Measurements from ENCODE around the gene FGFR2. TPM values are rescaled to one million over a fixed set of nuclear protein-coding genes. Genes with fewer than 3 reads are reported as not detected.
A peak's percentile ranks its signal among the peaks of the same experiment; 100 is the strongest.
"Not testable (repeated sequence)": the region's sequence is repeated elsewhere in the genome, so short reads cannot be mapped to it uniquely, and the experiment has no call there.

FGFR2 gene
- total and polyA plus RNA-seq, 9 donors: 0.42 to 18.2 (median 1.9) TPM

DNA sequence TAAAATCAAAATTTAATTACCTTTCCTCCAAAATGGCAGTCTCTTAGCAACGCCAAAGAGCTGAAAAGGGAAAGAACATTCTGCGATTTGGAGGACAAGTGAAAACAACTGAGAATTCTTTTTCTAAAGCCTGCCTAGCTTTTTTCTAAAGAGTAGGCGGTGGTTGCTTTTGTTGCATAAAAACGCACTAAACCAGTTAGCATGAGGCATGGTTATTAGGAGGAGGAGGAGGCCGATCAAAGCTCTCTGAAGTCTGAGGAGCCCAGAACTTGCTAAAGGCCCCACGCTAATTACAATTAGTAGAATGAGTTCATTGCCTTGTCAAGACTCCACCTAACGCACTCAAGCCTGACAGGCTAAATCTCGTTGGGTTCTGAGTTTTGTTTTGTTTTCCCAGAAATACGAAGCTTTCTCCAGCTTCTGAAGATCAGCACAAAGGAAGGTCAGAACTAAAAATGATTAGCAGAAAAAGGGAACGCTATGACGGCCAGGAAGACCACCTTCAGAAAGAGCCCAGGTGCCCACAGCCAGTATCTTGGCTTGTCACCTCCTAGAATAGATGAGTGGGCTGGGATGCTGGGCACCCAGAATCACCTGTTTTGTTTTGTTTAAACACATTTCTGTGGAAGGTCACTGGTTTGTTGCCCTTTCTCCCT is 72.0 kb downstream of the FGFR2 start:
- Histone ChIP-seq H3K27me3 (ENCODE audit: control insufficient read depth, insufficient read depth, low read length) (peaks cover 49% of the 10 kb centered on the region), H3K27ac (ENCODE audit: low read length) (no peak overlapping the region), H3K9me3 (replicated peaks; ENCODE audit: control insufficient read depth, low read depth, low read length) (no peaks in the 10 kb centered on the region), H3K36me3 (ENCODE audit: control insufficient read depth, insufficient read depth, low read length) (no peaks in the 10 kb centered on the region), H3K4me1 (ENCODE audit: control insufficient read depth, insufficient read depth, low read length) (peaks cover 10% of the 10 kb centered on the region), H3K4me3 (ENCODE audit: low read length) (no peak overlapping the region)
- WGBS (ENCODE audit: insufficient coverage): 79% methylated on average over 10 of the region's 11 CpGs
- DNase-seq: no peak

DNA sequence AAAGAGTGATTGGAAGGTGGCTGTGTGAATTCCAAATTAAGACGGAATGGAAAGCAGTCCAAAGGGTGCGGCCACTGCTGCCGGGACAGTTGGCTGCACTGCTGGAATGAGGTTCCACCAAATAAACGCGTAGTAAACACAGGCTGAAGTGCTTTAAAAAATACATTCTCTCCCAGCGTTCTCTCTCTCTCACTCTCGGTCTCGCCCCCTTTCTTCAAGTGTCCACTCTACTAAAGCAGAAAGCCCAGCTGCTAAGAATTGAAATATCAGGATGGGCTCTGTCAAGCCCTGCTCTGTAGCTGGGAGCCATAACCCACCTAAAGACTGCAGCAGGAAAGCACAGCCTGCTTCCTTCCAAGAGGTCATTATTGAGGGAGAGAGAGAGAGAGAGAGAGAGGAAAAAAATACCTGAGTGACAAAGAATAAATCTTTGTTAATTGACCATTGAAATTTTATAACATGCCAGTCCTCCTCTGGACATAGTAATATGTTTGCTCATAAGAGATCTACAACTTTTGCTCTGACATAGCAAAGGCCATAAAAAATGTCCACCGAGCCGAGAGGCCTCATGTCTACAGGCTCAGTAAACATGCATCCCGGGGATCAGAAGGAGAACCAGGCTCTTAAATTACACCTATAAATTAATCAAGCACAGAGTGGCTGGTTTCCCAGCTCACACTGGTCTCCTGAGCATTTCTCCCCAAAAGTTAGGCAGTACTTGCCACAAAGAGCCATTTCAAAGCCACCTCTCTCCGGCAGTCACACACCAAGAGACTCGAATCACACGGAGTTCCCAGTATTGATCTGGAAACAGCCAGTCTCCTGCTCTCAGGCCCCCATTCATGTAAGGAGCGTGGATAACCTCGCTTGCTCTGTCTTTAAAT is 72.8 kb downstream of the FGFR2 start:
- DNase-seq: peak; percentile 82
- 22% methylated on average over 6 of the region's 16 CpGs for WGBS (ENCODE audit: insufficient coverage)
- Histone ChIP-seq H3K27ac (ENCODE audit: low read length) (no peak overlapping the region), H3K27me3 (ENCODE audit: control insufficient read depth, insufficient read depth, low read length) (peaks cover 46% of the 10 kb centered on the region), H3K4me1 (ENCODE audit: control insufficient read depth, insufficient read depth, low read length) (peaks cover 10% of the 10 kb centered on the region), H3K9me3 (replicated peaks; ENCODE audit: control insufficient read depth, low read depth, low read length) (no peaks in the 10 kb centered on the region), H3K36me3 (ENCODE audit: control insufficient read depth, insufficient read depth, low read length) (no peaks in the 10 kb centered on the region), H3K4me3 (ENCODE audit: low read length) (no peak overlapping the region)

DNA sequence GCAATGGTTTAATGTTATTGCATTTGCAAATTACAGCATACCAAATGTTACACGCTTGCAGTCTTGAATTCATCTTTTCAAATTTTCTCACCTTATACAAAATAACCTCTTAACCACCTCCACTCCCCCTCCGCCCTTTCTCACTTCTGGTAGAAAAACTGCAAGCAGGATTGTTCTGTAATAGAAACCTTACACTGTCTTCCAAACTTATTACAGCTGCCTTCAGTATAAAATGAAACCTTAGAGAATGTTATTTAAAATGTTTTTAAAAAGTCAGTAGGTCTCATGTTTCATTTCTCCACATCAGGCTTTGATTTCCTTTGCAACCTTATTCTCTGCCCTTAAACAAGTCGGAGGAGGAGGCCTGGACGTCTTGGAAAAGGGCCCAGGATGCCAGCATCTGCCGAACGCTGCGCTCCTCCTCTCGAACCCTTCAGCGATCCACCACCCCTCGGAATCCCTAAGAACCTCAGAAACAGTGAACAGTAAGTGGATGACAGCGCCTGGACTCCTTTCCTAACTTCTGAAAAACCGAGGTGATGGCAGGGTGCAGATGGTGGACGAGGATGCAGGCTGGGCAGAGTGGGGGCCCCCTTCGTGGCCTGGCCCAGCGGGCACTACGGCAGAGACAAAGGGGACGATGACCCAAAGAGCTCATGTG is 74.0 kb downstream of the FGFR2 start:
- WGBS (ENCODE audit: insufficient coverage): 35% methylated on average over 8 of the region's 17 CpGs
- Histone ChIP-seq H3K27ac (ENCODE audit: low read length) (no peak overlapping the region), H3K9me3 (replicated peaks; ENCODE audit: control insufficient read depth, low read depth, low read length) (no peaks in the 10 kb centered on the region), H3K27me3 (ENCODE audit: control insufficient read depth, insufficient read depth, low read length) (peaks cover 49% of the 10 kb centered on the region), H3K4me3 (ENCODE audit: low read length) (no peak overlapping the region), H3K36me3 (ENCODE audit: control insufficient read depth, insufficient read depth, low read length) (no peaks in the 10 kb centered on the region), H3K4me1 (ENCODE audit: control insufficient read depth, insufficient read depth, low read length) (peaks cover 10% of the 10 kb centered on the region)
- DNase-seq: peak; percentile 18

- peaks cover 10% of the 10 kb centered on the region for H3K4me1 ChIP-seq (ENCODE audit: control insufficient read depth, insufficient read depth, low read length)
- DNase-seq: peak; percentile 30
- H3K9me3 ChIP-seq (replicated peaks; ENCODE audit: control insufficient read depth, low read depth, low read length): no peaks in the 10 kb centered on the region
- no peaks in the 10 kb centered on the region for H3K36me3 ChIP-seq (ENCODE audit: control insufficient read depth, insufficient read depth, low read length)
- peaks cover 45% of the 10 kb centered on the region for H3K27me3 ChIP-seq (ENCODE audit: control insufficient read depth, insufficient read depth, low read length)
- WGBS (ENCODE audit: insufficient coverage): no CpG with 5 or more reads among the region's 1 CpG
- no peak overlapping the region for H3K27ac ChIP-seq (ENCODE audit: low read length)
- no peak overlapping the region for H3K4me3 ChIP-seq (ENCODE audit: low read length)
These were observed 75.4 kb downstream of the FGFR2 start for GRCh38 chr10:121522831-121523230.

DNA sequence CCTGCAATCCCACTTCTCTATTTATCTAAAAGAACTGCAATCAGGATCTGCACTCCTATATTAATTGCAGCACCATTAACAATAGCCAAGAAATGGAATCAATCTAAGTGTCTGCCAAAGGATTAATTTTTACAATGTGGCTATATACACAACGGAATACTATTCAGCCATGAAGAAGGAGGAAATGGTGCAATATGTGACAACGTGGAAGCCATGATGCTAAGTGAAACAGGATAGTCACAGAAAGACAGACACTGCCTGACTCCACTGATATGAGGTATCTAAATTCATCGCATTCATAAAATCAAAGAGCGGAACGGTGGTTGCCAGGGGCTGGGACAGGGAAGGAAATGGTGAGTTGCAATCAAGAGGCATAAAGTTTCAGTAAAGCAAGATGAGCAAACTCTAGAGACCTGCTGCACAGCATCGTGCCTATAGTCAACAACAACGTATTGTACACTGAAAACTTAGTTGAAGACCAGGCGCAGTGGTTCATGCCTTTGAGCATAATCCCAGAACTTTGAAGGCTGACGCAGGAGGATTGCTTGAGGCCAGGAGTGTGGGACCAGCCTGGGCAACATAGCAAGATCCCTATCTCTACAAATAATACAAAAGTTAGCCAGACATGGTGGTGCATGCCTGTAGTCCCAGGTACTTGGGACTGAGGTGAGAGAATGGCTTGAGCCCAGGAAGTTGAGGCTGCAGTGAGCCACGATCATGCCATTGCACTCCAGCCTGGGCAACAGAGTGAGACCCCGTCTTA is 76.3 kb downstream of the FGFR2 start:
- Histone ChIP-seq H3K27me3 (ENCODE audit: control insufficient read depth, insufficient read depth, low read length) (peaks cover 47% of the 10 kb centered on the region), H3K4me1 (ENCODE audit: control insufficient read depth, insufficient read depth, low read length) (peaks cover 10% of the 10 kb centered on the region), H3K4me3 (ENCODE audit: low read length) (no peak overlapping the region), H3K36me3 (ENCODE audit: control insufficient read depth, insufficient read depth, low read length) (no peaks in the 10 kb centered on the region), H3K27ac (ENCODE audit: low read length) (no peak overlapping the region), H3K9me3 (replicated peaks; ENCODE audit: control insufficient read depth, low read depth, low read length) (no peaks in the 10 kb centered on the region)
- no peak for DNase-seq
- WGBS (ENCODE audit: insufficient coverage): 94% methylated on average over 8 of the region's 11 CpGs

- H3K4me1 ChIP-seq (ENCODE audit: control insufficient read depth, insufficient read depth, low read length); DNase-seq; H3K4me3 ChIP-seq (ENCODE audit: low read length); H3K27ac ChIP-seq (ENCODE audit: low read length); H3K9me3 ChIP-seq (replicated peaks; ENCODE audit: control insufficient read depth, low read depth, low read length); H3K36me3 ChIP-seq (ENCODE audit: control insufficient read depth, insufficient read depth, low read length): not testable (repeated sequence)
- whole genome bisulfite sequencing (ENCODE audit: insufficient coverage): 95% methylated on average over 4 of the region's 6 CpGs
- peaks cover 33% of the 10 kb centered on the region for H3K27me3 ChIP-seq (ENCODE audit: control insufficient read depth, insufficient read depth, low read length)
These were observed 77.7 kb downstream of the FGFR2 start for GRCh38 chr10:121520526-121520925.

DNA sequence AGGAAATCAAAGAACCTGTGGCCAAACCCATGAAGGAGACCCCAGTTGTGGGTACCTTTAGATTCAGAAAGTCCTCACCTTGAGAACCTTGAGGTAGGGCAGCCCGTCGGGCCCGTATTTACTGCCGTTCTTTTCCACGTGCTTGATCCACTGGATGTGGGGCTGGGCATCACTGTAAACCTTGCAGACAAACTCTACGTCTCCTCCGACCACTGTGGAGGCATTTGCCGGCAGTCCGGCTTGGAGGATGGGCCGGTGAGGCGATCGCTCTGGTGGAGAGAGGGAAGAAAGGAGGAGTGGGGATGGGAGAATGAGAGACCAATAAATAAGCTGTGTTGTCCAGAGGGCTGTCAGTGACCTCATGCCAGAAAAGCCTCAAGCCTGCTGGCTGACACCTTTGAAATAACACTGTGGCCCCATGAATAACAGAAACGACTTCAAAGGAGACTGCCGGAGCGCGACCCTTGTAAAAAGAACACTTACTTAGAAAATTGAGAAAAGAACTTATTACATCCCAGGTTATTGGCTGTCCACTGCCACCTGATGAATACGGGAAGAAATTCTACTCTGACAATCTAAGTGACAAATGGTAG is 78.2 kb downstream of the FGFR2 start:
- Histone ChIP-seq H3K9me3 (replicated peaks; ENCODE audit: control insufficient read depth, low read depth, low read length) (no peaks in the 10 kb centered on the region), H3K27me3 (ENCODE audit: control insufficient read depth, insufficient read depth, low read length) (peaks cover 28% of the 10 kb centered on the region), H3K36me3 (ENCODE audit: control insufficient read depth, insufficient read depth, low read length) (no peaks in the 10 kb centered on the region), H3K4me1 (ENCODE audit: control insufficient read depth, insufficient read depth, low read length) (peaks cover 7% of the 10 kb centered on the region), H3K4me3 (ENCODE audit: low read length) (no peak overlapping the region), H3K27ac (ENCODE audit: low read length) (no peak overlapping the region)
- DNase-seq: no peak
- 64% methylated on average over 11 of the region's 17 CpGs for WGBS (ENCODE audit: insufficient coverage)

GRCh38 chr10:121519411-121519810 is 78.8 kb downstream of the FGFR2 start:
- Histone ChIP-seq H3K4me1 (ENCODE audit: control insufficient read depth, insufficient read depth, low read length) (peaks cover 7% of the 10 kb centered on the region), H3K9me3 (replicated peaks; ENCODE audit: control insufficient read depth, low read depth, low read length) (no peaks in the 10 kb centered on the region), H3K4me3 (ENCODE audit: low read length) (no peak overlapping the region), H3K27ac (ENCODE audit: low read length) (no peak overlapping the region), H3K36me3 (ENCODE audit: control insufficient read depth, insufficient read depth, low read length) (no peaks in the 10 kb centered on the region), H3K27me3 (ENCODE audit: control insufficient read depth, insufficient read depth, low read length) (peaks cover 24% of the 10 kb centered on the region)
- WGBS (ENCODE audit: insufficient coverage): 75% methylated on average over 4 of the region's 5 CpGs
- no peak for DNase-seq

GRCh38 chr10:121518333-121518732 is 79.9 kb downstream of the FGFR2 start:
- DNase-seq: no peak
- Histone ChIP-seq H3K9me3 (replicated peaks; ENCODE audit: control insufficient read depth, low read depth, low read length) (no peaks in the 10 kb centered on the region), H3K4me3 (ENCODE audit: low read length) (no peak overlapping the region), H3K27ac (ENCODE audit: low read length) (no peak overlapping the region), H3K27me3 (ENCODE audit: control insufficient read depth, insufficient read depth, low read length) (peaks cover 22% of the 10 kb centered on the region), H3K36me3 (ENCODE audit: control insufficient read depth, insufficient read depth, low read length) (no peaks in the 10 kb centered on the region), H3K4me1 (ENCODE audit: control insufficient read depth, insufficient read depth, low read length) (peaks cover 3% of the 10 kb centered on the region)
- no CpG with 5 or more reads among the region's 4 CpGs for WGBS (ENCODE audit: insufficient coverage)

Measured in muscle of leg (tissue), 11 donors.